ENCODE results near the gene LDLRAD4. TPM values are rescaled to one million over a fixed set of nuclear protein-coding genes. Genes with fewer than 3 reads are reported as not detected.

Gene LDLRAD4
- total and polyA plus RNA-seq, 12 donors: 3.9 to 64.5 (median 36.0) TPM

DNA sequence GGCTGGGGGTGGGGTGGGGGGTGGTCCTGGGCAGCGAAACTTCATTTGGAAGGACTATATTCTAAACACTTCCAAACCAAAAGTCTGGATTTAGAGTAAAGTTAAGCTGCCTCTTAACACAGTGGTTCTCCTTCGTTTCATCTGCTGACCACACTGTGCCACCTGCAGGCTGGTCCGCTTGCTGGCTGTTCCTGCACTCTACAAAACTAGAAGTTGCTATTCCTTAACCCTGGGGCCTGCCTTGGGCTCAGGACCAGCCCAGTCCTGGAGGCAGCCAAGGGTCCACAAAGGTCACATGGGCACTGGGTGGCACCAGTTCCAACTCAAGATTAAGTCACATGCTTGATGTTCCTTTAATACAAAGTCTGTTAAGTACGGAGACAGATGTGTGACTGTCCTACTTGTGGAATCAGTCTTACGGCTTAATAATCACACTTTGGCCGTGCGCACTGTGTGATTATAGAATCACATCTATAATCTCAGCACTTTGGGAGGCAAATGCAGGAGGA, 312.4 kb downstream of the LDLRAD4 start:
- Histone ChIP-seq H3K4me1 (replicated peaks in 1 of 2) (peaks cover 0 to 4% of the 10 kb centered on the region in 2 donors), H3K4me3 (no peak overlapping the region), H3K36me3 (replicated peaks in 1 of 2) (no peaks in the 10 kb centered on the region), H3K9me3 (replicated peaks in 1 of 3) (no peaks in the 10 kb centered on the region), H3K27me3 (no peaks in the 10 kb centered on the region), H3K27ac (peak overlapping the region in 2 of 5 donors; percentile 33 to 67)
- 66 to 75% (median 71%) methylated on average over 7 of the region's 7 CpGs for WGBS, 4 donors
- DNase-seq: peak; percentile 57 to 84 (median 70)
- intact Hi-C loops (cut with DNase I): no loop called here
- TF ChIP-seq, protein P1, sequence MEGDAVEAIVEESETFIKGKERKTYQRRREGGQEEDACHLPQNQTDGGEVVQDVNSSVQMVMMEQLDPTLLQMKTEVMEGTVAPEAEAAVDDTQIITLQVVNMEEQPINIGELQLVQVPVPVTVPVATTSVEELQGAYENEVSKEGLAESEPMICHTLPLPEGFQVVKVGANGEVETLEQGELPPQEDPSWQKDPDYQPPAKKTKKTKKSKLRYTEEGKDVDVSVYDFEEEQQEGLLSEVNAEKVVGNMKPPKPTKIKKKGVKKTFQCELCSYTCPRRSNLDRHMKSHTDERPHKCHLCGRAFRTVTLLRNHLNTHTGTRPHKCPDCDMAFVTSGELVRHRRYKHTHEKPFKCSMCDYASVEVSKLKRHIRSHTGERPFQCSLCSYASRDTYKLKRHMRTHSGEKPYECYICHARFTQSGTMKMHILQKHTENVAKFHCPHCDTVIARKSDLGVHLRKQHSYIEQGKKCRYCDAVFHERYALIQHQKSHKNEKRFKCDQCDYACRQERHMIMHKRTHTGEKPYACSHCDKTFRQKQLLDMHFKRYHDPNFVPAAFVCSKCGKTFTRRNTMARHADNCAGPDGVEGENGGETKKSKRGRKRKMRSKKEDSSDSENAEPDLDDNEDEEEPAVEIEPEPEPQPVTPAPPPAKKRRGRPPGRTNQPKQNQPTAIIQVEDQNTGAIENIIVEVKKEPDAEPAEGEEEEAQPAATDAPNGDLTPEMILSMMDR (IDR thresholded peaks at IDR 0.05): peak; percentile 29 to 59 (median 49)
- TF ChIP-seq POLR2A (IDR thresholded peaks at IDR 0.05): no peak

GRCh38 chr18:13531681-13532325, 313.2 kb downstream of the LDLRAD4 start:
- no peak overlapping the region for H3K4me3 ChIP-seq
- H3K9me3 ChIP-seq (replicated peaks in 1 of 3): no peaks in the 10 kb centered on the region
- H3K36me3 ChIP-seq (replicated peaks in 1 of 2): no peaks in the 10 kb centered on the region
- peak in 1 of 7 donors; percentile 17 for DNase-seq
- 91 to 97% (median 95%) methylated on average over 15 to 17 of the region's 17 CpGs for WGBS, 4 donors
- no peak overlapping the region for H3K27ac ChIP-seq
- intact Hi-C loops (cut with DNase I): no loop called here
- TF ChIP-seq, protein P1 (IDR thresholded peaks at IDR 0.05): no peak
- no peak for TF ChIP-seq POLR2A (IDR thresholded peaks at IDR 0.05)
- H3K27me3 ChIP-seq: no peaks in the 10 kb centered on the region
- H3K4me1 ChIP-seq (replicated peaks in 1 of 2): peaks cover 0 to 8% of the 10 kb centered on the region in 2 donors

DNA sequence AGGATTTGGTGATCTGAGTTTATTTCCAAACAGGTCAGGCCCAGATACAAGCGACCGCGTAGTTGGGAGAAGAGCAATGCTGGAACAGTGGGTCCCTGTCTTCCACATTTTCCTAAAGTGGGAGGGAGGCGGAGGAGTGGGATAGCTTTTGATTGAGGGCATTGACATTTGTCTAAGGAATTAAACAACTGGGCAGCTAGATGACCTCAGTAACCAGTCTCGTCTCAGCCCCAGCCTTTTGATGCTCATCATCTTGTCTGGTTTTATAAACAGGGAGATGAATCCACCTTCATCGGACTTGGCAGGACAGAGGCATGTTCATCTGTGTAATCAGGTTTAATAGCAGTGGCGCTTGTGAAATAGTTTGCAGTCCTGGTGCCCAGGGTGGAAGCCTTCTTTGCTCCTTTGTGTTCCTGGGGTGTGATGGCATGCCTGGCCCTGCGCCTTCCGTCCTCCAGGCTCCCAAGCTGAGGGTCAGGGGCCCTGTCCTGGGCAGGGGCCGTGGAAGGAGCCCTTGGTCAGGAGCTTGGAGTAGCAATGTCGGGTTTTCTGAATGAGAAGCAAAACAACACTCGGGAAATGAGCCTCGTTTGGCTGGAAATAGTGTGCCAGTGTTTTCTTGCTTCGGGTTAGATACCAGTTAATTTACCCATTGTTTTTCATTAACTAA, 314.0 kb downstream of the LDLRAD4 start:
- Histone ChIP-seq H3K36me3 (replicated peaks in 1 of 2) (no peaks in the 10 kb centered on the region), H3K27ac (no peak overlapping the region), H3K27me3 (no peaks in the 10 kb centered on the region), H3K4me3 (no peak overlapping the region), H3K4me1 (replicated peaks in 1 of 2) (peaks cover 0 to 8% of the 10 kb centered on the region in 2 donors), H3K9me3 (replicated peaks in 1 of 3) (no peaks in the 10 kb centered on the region)
- WGBS, 4 donors: 91 to 93% (median 92%) methylated on average over 14 of the region's 14 CpGs
- intact Hi-C loops (cut with DNase I): no loop called here
- no peak for TF ChIP-seq POLR2A (IDR thresholded peaks at IDR 0.05)
- TF ChIP-seq, protein P1 (IDR thresholded peaks at IDR 0.05): no peak
- peak in 2 of 7 donors; percentile 15 to 36 for DNase-seq

- Histone ChIP-seq H3K4me3 (no peak overlapping the region), H3K9me3 (replicated peaks in 1 of 3) (no peaks in the 10 kb centered on the region), H3K4me1 (replicated peaks in 1 of 2) (peaks cover 0 to 23% of the 10 kb centered on the region in 2 donors), H3K27ac (no peak overlapping the region), H3K27me3 (no peaks in the 10 kb centered on the region), H3K36me3 (replicated peaks in 1 of 2) (no peaks in the 10 kb centered on the region)
- intact Hi-C loops (cut with DNase I): no loop called here
- DNase-seq: peak in 2 of 7 donors; percentile 4 to 31
- TF ChIP-seq, protein P1 (IDR thresholded peaks at IDR 0.05): no peak
- TF ChIP-seq POLR2A (IDR thresholded peaks at IDR 0.05): no peak
- WGBS, 4 donors: 60 to 82% (median 68%) methylated on average over 4 of the region's 4 CpGs
These were observed 316.1 kb downstream of the LDLRAD4 start for GRCh38 chr18:13534631-13535030.
